Hematopoietic multipotent progenitor cell treated with erythropoietin and hydrocortisone succinate and interleukin-3 and kit ligand, for 4 days (in vitro differentiated cells): ENCODE results near the gene PPY.
"Not testable (repeated sequence)": the region's sequence is repeated elsewhere in the genome, so short reads cannot be mapped to it uniquely, and the experiment has no call there.

Experiments used
- DNase-seq: peaks from one replicate; pipeline ENCODE4 v3.0.0-alpha.2; 2015

Gene PPY

DNA sequence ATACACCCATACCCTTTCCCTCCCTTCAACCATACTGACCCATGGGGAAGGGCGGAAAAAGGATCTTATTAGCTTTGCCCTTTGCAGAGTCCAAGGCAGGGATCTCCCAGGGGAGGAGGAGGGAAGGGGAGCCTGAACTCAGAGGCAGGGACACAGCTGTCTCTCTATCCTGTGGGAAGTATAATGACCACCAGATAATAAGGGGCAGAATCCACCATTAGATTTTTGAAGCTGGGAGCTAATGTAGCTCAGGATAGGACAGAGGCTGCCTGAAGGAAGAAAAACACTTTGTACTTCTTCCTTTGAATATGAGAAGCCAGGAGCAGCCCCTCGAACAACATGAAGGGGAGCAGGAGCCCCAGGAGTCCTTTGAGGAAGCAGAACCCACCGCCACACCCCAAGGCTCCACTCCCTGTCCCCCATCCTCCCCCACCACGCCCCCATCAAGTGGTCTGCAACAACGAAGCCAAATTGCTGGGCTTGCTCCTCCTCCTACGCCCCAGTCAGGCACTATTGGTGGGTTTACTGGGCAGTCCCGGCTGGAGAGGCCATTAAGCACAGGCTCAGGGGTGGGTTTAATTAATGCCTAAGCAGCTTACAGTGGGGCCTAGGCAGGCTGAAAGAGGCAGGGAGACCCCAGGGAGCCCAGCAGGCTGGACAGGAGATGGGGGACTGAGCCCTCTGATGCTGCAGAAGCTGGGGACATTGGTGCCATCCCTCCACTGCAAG, 40.3 kb downstream of the PPY start:
- DNase-seq, result no peak

- DNase-seq, result no peak
Observed at GRCh38 chr17:43900858-43901754, 41.2 kb downstream of the PPY start.

- peak; percentile 91 for DNase-seq
Observed at GRCh38 chr17:43900183-43900857, 42.0 kb downstream of the PPY start.

DNA sequence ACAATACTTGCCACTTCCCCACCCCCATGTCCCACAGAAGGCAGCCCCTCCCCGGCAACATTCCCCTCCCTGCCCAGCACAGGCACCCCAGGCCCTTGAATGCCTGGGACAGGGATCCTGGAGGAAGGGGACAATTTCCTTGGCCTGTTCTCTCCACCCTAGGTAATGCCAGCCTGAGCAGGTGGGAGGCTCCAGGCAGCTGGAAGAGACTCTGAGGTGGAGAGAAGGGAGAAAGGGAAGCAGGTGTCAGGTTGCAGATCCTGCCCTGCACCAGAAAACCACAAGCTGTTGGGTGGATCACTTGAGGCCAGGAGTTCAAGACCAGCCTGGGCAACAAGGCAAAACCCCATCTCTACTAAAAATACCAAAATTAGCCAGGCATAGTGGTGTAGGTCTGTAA, 43.8 kb downstream of the PPY start:
- no peak for DNase-seq

DNA sequence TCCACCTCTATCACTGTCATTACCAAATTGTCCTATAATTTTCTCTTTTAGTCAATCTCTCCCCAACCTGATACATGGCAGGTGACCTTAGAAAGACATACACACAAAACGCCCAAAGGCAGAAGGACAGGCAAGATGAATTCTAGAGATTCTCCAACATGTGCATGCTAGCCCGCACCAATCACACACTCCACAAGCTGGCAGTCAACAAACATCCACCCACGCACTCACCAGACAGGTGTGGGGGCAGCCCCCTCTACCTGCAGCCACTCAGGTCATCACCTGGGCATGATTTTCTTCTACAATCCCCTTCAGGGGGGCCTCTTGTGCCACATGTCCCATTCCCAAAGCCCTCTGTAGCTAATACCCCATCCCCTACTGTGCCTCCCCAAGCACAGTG, 44.4 kb downstream of the PPY start:
- no peak for DNase-seq

GRCh38 chr17:43894494-43894893, 47.8 kb downstream of the PPY start:
- DNase-seq, result not testable (repeated sequence)

GRCh38 chr17:43892647-43892952, 49.7 kb downstream of the PPY start:
- no peak for DNase-seq

DNA sequence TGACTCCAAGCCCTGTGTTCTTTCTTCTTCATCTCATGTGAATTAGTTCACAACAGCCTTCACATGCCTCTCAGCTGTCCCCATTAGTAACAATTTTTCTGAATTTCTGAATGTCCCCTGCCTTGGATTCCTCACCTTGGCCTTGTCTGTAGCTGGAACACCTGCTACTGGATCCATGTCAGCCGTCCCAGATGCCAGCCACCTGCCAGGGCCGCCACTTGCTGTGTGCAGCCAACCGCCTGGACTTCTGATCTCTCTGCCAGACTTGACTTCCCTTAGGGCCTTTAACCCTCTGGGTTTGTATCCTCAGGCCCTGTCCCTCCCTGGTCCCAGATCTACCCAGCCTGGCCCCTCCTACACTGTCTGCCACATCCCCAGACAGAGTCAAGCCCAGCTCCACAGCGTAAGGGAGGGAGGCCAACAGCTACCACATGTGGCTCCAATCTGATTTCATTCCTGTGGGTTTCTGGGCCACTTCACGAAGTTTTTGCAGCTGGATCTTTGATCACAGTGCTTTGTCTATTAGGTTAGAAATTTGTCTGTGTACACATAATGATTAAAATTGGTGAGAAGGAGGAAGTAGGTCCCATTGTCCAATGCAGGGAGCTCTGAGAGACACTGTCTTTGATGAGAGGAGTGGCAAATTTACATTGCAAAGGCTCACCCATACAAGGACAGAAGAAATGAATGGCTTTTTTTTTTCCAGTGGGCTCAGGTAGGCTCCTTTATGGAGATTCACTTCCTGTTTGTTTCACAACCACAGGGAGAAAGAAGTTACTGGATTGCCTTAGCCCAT, 50.2 kb downstream of the PPY start:
- DNase-seq, result no peak
